ENCODE results near the gene RHOT2. TPM values are rescaled to one million over a fixed set of nuclear protein-coding genes. Genes with fewer than 3 reads are reported as not detected.
A peak's percentile ranks its signal among the peaks of the same experiment; 100 is the strongest.

Gene RHOT2
- total RNA-seq, 1 experiment from 2014 or later, result 143 TPM

DNA sequence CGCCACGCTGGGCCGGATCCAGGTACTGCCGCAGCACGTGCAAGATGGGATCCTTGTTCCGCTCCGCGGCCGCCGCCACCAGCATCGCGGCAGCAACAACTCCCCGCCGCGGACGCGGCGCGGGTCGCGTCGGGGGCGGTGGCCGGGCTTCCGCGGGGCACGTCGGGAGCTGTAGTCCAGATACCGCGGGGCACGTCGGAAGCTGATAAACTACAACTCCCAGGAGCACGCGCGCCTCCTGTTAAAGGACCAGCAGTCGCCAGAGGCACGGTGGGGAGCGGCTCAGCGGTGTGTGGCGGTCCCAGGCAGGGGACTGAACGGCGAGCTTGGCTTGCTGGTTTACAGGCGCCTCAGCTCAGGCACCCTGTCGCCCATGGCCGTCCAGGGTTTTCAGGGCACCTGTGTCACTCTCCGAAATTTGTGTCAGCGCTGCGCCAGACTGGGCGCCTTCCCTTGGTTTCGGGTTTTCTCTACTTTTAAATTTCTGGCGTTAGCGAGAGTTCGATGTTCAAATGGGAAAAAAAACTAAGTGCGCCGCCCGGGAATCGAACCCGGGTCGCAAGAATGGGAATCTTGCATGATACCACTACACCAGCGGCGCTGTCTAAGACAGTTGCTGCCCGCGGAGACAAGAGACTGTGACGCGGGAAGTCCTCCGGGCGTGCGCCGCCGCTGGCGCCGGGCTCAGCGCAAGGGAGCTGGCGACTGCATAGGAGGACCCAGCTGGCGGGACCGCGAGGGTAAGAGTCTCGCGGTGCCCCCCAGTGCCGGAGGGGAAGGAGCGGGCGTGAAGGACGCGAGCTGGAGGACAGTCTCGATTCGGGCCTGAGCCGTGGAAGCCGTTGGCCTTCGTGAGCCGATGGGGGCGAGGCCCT, 31.5 kb upstream of the RHOT2 start, which contains the start of gene METTL26:
Gene METTL26, minus strand, starts transcription at position 100 of the 875 bp plus-strand sequence. Its CDS starts 15 bp downstream, at position 85.
- peak within 1 kb of the TSS; percentile 80 for H3K27ac ChIP-seq
- H3F3A ChIP-seq (ENCODE audit: insufficient read depth, low read depth), result peaks cover 16% of the 10 kb centered on the region
- H3K9me2 ChIP-seq (ENCODE audit: insufficient read depth), result no peaks in the 10 kb centered on the region
- peak; percentile 85 to 94 for DNase-seq
- ChIA-PET CTCF (interaction anchor here (0.9 kb wide), 1 partner anchor 43 kb away, joined by 4 read pairs; no protein-coding TSS in a partner anchor), POLR2A (ENCODE audit: unreplicated experiment) (interaction anchor here (0.6 to 0.7 kb wide), 9 partner anchors 84 to 1519 kb away, joined by 3 to 17 read pairs (median 6); partner anchors contain the start of gene TRAF7)
- intact Hi-C loops (cut with micrococcal nuclease; ENCODE audit: unreplicated experiment), result loop anchor here (2.0 kb wide), 1 partner anchor 44 kb away; no protein-coding TSS in a partner anchor
- H3K27me3 ChIP-seq (ENCODE audit: insufficient read depth, low read depth), result no peaks in the 10 kb centered on the region
- no TSS peak for BruUV-seq (replicated peaks)
- H4K20me1 ChIP-seq (ENCODE audit: insufficient read depth), result no peaks in the 10 kb centered on the region
- TF ChIP-seq, protein P1, sequence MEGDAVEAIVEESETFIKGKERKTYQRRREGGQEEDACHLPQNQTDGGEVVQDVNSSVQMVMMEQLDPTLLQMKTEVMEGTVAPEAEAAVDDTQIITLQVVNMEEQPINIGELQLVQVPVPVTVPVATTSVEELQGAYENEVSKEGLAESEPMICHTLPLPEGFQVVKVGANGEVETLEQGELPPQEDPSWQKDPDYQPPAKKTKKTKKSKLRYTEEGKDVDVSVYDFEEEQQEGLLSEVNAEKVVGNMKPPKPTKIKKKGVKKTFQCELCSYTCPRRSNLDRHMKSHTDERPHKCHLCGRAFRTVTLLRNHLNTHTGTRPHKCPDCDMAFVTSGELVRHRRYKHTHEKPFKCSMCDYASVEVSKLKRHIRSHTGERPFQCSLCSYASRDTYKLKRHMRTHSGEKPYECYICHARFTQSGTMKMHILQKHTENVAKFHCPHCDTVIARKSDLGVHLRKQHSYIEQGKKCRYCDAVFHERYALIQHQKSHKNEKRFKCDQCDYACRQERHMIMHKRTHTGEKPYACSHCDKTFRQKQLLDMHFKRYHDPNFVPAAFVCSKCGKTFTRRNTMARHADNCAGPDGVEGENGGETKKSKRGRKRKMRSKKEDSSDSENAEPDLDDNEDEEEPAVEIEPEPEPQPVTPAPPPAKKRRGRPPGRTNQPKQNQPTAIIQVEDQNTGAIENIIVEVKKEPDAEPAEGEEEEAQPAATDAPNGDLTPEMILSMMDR (conservative IDR thresholded peaks at IDR 0.05), result no peak
- TF ChIP-seq EZH2 (IDR thresholded peaks at IDR 0.05; ENCODE audit: low read depth), result no peak
- H2AFZ ChIP-seq, result peak within 1 kb of the TSS; percentile 91
- no peaks in the 10 kb centered on the region for H3K9me3 ChIP-seq (ENCODE audit: insufficient read depth, low read depth)
- H3K79me2 ChIP-seq (ENCODE audit: low read depth), result peaks cover 19% of the 10 kb centered on the region
- no peaks in the 10 kb centered on the region for H3K36me3 ChIP-seq (ENCODE audit: low read depth)
- peaks cover 11% of the 10 kb centered on the region; the same call in 1 of the 2 replicates for H3K4me1 ChIP-seq (replicated peaks; ENCODE audit: insufficient read depth)
- peak within 1 kb of the TSS; percentile 80 for H3K4me3 ChIP-seq
- peak within 1 kb of the TSS; percentile 90 for H3K4me2 ChIP-seq

DNA sequence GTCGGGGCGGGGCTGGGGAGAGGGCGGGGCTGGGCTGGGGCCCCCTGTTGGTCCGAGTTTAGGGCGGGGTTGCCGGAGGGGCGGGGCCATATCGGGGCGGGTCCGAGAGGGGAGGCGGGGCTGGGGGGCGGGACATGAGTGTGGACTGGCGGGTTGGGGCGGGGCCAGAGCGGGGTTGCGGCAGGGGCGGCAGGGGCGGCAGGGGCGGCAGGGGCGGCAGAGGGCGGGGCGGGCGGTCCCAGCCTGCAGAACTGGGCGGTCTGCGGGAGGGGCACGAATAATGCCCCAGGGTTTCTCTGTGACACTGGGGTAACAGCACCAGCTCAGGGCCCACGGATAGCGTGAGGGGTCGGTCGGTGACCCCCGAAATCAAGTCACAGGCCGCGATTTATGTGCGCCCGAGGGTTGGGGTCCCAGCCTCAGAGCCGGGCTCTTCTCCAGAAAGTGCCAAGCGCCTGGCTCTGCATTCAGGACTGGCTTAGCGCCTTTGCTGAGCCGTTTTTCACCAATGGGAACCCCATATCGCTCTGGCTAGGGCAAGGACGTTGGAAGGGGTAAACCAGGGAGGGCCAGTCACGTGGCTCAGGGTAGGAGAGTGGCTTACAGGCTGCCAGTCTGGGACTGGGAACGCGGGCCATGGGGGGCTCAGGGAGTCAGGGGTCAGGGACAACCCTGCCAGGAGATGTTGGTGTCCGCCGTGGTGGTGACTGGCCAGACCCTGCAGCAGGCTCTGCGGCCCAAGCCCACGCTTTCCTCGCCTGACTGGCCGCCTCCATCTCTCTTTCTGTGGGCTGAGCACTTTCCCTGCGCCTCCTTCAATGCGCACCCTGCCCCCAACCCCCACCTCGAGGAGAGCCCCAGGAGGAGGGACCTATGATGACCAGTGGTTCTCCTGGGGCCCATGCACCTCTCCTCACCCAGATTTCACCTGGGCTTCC, 30.6 kb upstream of the RHOT2 start:
- peaks cover 16% of the 10 kb centered on the region for H3F3A ChIP-seq (ENCODE audit: insufficient read depth, low read depth)
- peaks cover 11% of the 10 kb centered on the region; the same call in 1 of the 2 replicates for H3K4me1 ChIP-seq (replicated peaks; ENCODE audit: insufficient read depth)
- peaks cover 19% of the 10 kb centered on the region for H3K79me2 ChIP-seq (ENCODE audit: low read depth)
- BruUV-seq (replicated peaks), result no TSS peak
- ChIA-PET POLR2A (ENCODE audit: unreplicated experiment) (interaction anchor here (0.6 to 0.7 kb wide), 4 partner anchors 44 to 854 kb away, joined by 4 to 17 read pairs (median 6); no protein-coding TSS in a partner anchor), CTCF (interaction anchor here (0.5 to 0.9 kb wide), 2 partner anchors 44 to 45 kb away, joined by 3 to 4 read pairs; no protein-coding TSS in a partner anchor)
- no peak for DNase-seq
- TF ChIP-seq, protein P1 (conservative IDR thresholded peaks at IDR 0.05), result no peak
- TF ChIP-seq EZH2 (IDR thresholded peaks at IDR 0.05; ENCODE audit: low read depth), result no peak
- no peaks in the 10 kb centered on the region for H3K9me2 ChIP-seq (ENCODE audit: insufficient read depth)
- H3K27ac ChIP-seq, result 0 out of 2 replicates have a peak overlapping the region, but pooled peaks have one; percentile 80
- peak overlapping the region; percentile 80 for H3K4me3 ChIP-seq
- intact Hi-C loops (cut with micrococcal nuclease; ENCODE audit: unreplicated experiment), result loop anchor here (2.0 kb wide), 1 partner anchor 45 kb away; no protein-coding TSS in a partner anchor
- H3K36me3 ChIP-seq (ENCODE audit: low read depth), result no peaks in the 10 kb centered on the region
- H4K20me1 ChIP-seq (ENCODE audit: insufficient read depth), result no peaks in the 10 kb centered on the region
- no peaks in the 10 kb centered on the region for H3K9me3 ChIP-seq (ENCODE audit: insufficient read depth, low read depth)
- peak overlapping the region; percentile 90 for H3K4me2 ChIP-seq
- no peaks in the 10 kb centered on the region for H3K27me3 ChIP-seq (ENCODE audit: insufficient read depth, low read depth)
- peak overlapping the region; percentile 91 for H2AFZ ChIP-seq

Data from PC-9 (cell line).